ENCODE data around the gene SOX10. TPM values are rescaled to one million over a fixed set of nuclear protein-coding genes. Genes with fewer than 3 reads are reported as not detected.
"Not testable (repeated sequence)": the region's sequence is repeated elsewhere in the genome, so short reads cannot be mapped to it uniquely, and the experiment has no call there.

Gene SOX10
- total and polyA plus RNA-seq, 8 donors: 0.06 to 0.96 (median 0.30) TPM

GRCh38 chr22:37959231-37959825, 25.0 kb downstream of the SOX10 start:
- Histone ChIP-seq H3K9me3 (no peaks in the 10 kb centered on the region), H3K36me3 (peaks cover 0 to 29% (median 4%) of the 10 kb centered on the region in 3 donors), H3K4me1 (peaks cover 0 to 8% (median 0%) of the 10 kb centered on the region in 3 donors), H3K27ac (no peak overlapping the region), H3K4me3 (no peak overlapping the region), H3K27me3 (no peaks in the 10 kb centered on the region)
- TF ChIP-seq, protein P1, sequence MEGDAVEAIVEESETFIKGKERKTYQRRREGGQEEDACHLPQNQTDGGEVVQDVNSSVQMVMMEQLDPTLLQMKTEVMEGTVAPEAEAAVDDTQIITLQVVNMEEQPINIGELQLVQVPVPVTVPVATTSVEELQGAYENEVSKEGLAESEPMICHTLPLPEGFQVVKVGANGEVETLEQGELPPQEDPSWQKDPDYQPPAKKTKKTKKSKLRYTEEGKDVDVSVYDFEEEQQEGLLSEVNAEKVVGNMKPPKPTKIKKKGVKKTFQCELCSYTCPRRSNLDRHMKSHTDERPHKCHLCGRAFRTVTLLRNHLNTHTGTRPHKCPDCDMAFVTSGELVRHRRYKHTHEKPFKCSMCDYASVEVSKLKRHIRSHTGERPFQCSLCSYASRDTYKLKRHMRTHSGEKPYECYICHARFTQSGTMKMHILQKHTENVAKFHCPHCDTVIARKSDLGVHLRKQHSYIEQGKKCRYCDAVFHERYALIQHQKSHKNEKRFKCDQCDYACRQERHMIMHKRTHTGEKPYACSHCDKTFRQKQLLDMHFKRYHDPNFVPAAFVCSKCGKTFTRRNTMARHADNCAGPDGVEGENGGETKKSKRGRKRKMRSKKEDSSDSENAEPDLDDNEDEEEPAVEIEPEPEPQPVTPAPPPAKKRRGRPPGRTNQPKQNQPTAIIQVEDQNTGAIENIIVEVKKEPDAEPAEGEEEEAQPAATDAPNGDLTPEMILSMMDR (IDR thresholded peaks at IDR 0.05): no peak
- DNase-seq: no peak
- no peak for ATAC-seq
- FAIRE-seq: no peak
- 94 to 96% methylated on average over 18 of the region's 18 CpGs for WGBS, 2 donors
- intact Hi-C loops (cut with DNase I): no loop called here

DNA sequence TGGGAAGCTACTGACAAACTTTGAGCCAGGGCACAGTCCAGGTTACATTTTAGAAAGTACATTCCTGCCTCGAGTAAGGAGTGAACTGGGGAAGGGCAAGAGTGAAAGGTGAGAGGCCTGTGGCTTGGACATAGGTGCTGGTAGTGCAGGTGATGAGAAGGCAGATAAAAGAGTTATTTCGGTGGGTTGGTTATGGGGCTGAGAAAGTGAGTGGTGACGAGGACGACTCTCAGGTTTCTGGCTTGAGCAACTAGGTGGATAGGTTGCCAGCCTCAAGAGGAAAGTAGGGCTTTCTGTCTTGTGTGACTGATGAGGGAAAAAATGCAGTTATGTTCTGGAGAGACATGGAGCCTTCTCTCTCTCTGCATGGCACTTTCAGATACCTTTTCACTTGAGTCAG, 27.1 kb downstream of the SOX10 start:
- DNase-seq: no peak
- Histone ChIP-seq H3K36me3 (peaks cover 0 to 29% (median under 1%) of the 10 kb centered on the region in 3 donors), H3K27ac (no peak overlapping the region), H3K9me3 (no peaks in the 10 kb centered on the region), H3K4me3 (no peak overlapping the region), H3K4me1 (peaks cover 0 to 14% (median 7%) of the 10 kb centered on the region in 3 donors), H3K27me3 (no peaks in the 10 kb centered on the region)
- WGBS, 2 donors: 72 to 76% methylated on average over 4 of the region's 4 CpGs
- TF ChIP-seq, protein P1 (IDR thresholded peaks at IDR 0.05): no peak
- ATAC-seq: no peak
- intact Hi-C loops (cut with DNase I): no loop called here
- no peak for FAIRE-seq

GRCh38 chr22:37955825-37956397, 28.4 kb downstream of the SOX10 start:
- H3K36me3 ChIP-seq: peaks cover 0 to 29% (median 0%) of the 10 kb centered on the region in 3 donors
- DNase-seq; ATAC-seq; H3K4me3 ChIP-seq; H3K9me3 ChIP-seq; FAIRE-seq; intact Hi-C loops (cut with DNase I); H3K27ac ChIP-seq; H3K27me3 ChIP-seq: not testable (repeated sequence)
- 73 to 74% methylated on average over 15 of the region's 15 CpGs for WGBS, 2 donors
- H3K4me1 ChIP-seq: peaks cover 0 to 14% (median 7%) of the 10 kb centered on the region in 3 donors

GRCh38 chr22:37954686-37955085, 29.7 kb downstream of the SOX10 start:
- ATAC-seq (no peak), DNase-seq (no peak), FAIRE-seq (no peak)
- intact Hi-C loops (cut with DNase I): no loop called here
- no peak overlapping the region for H3K27ac ChIP-seq
- H3K27me3 ChIP-seq: no peaks in the 10 kb centered on the region
- WGBS, 2 donors: 34 to 39% methylated on average over 4 of the region's 4 CpGs
- H3K4me1 ChIP-seq: peaks cover 0 to 14% (median 7%) of the 10 kb centered on the region in 3 donors
- H3K36me3 ChIP-seq: peaks cover 0 to 20% (median 0%) of the 10 kb centered on the region in 3 donors
- H3K9me3 ChIP-seq: no peaks in the 10 kb centered on the region
- peak overlapping the region in 1 of 4 donors; percentile 92 for H3K4me3 ChIP-seq
- TF ChIP-seq, protein P1 (IDR thresholded peaks at IDR 0.05): no peak

GRCh38 chr22:37953437-37954179, 30.7 kb downstream of the SOX10 start, which contains the start of the genes C22orf23 and POLR2F:
Gene C22orf23 (minus strand): TSS chr22:37953601. CDS start chr22:37953149, 452 bp downstream.
Gene POLR2F (plus strand): TSS chr22:37953699. CDS start chr22:37953788, 89 bp downstream.
- Histone ChIP-seq H3K9me3 (no peaks in the 10 kb centered on the region), H3K36me3 (peaks cover 0 to 10% (median 0%) of the 10 kb centered on the region in 3 donors), H3K27ac (peak within 1 kb of the TSS in 2 of 4 donors; percentile 2 to 44), H3K4me3 (peak within 1 kb of the TSS; percentile 56 to 98 (median 81)), H3K4me1 (peaks cover 0 to 14% (median 7%) of the 10 kb centered on the region in 3 donors), H3K27me3 (no peaks in the 10 kb centered on the region)
- FAIRE-seq (peak; percentile 5), ATAC-seq (peak; percentile 96 to 99 (median 98)), DNase-seq (peak; percentile 94 to 100 (median 97))
- TF ChIP-seq, protein P1 (IDR thresholded peaks at IDR 0.05): no peak
- WGBS, 2 donors: 0% methylated on average over 51 to 52 of the region's 52 CpGs
- intact Hi-C loops (cut with DNase I): no loop called here
